HG03442 (cell line): ENCODE measurements around the gene DENND1B.
A peak's percentile ranks its signal among the peaks of the same experiment; 100 is the strongest.
"Not testable (repeated sequence)": the region's sequence is repeated elsewhere in the genome, so short reads cannot be mapped to it uniquely, and the experiment has no call there.

ENCODE experiments used
- ATAC-seq: cut with Tn5 transposase; IDR thresholded peaks from one replicate; pipeline ENCODE4 v1.9.1; 2021; ENCODE audit warnings: mild to moderate bottlenecking, moderate library complexity; ENCODE audit not compliant: unreplicated experiment

Gene DENND1B

GRCh38 chr1:197577580-197577979, 197.7 kb downstream of the DENND1B start:
- no peak for ATAC-seq

- not testable (repeated sequence) for ATAC-seq
Observed at GRCh38 chr1:197575531-197575930, 199.7 kb downstream of the DENND1B start.

DNA sequence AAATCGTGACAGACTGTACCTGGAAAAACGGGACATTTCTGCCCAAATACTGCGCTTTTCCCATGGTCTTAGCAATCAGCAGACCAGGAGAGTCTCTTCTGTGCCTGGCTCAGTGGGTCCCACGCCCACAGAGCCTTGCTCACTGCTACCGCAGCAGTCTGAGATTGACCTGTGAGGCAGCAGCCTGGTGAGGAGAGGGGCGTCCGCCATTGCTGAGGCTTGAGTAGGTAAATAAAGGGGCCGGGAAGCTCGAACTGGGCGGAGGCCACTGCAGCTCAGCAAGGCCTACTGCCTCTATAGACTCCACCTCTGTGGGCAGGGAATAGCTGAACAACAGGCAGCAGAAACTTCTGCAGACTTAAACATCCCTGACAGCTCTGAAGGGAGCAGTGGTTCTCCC, 203.1 kb downstream of the DENND1B start:
- ATAC-seq: no peak

GRCh38 chr1:197567442-197567841, 207.8 kb downstream of the DENND1B start:
- no peak for ATAC-seq

GRCh38 chr1:197561041-197561440, 214.2 kb downstream of the DENND1B start:
- ATAC-seq: no peak

DNA sequence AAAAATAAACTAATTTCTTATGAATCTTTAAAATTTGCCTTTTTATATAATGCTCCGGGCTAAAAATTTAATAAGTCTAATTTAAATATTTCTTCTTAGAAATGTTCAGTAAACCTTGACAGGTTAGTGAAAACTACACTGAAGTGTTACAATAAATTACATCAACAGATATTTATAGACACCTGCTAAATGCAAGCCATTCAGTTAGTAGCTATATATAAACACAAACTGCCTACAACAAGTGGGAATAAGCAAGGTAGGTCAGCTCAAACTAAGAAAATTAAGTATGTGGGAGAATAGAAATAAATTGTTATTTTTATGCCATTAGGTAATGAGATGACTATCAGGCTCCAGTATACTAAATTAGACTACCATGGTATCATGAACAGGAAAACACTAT, 215.6 kb downstream of the DENND1B start:
- no peak for ATAC-seq

GRCh38 chr1:197559244-197559643, 216.0 kb downstream of the DENND1B start:
- ATAC-seq: no peak

DNA sequence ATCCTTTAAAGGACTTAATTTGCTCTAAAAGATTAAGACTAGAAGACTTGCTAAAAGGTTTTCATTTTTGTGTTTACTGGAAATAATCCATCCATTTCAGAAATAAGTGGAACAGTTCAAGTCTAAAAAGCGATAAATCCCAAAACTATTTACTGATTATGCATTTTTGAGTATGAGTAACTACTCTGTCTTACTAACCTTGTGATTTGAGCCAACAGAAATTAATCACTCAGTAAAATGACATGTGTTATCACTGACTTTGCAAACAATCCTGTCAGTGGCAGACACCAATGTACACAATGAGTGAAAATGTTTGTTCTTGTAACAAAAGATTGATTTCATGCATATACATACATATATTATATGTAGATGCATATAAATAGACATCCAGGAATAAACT, 218.0 kb downstream of the DENND1B start:
- no peak for ATAC-seq

GRCh38 chr1:197553281-197553680, 222.0 kb downstream of the DENND1B start:
- no peak for ATAC-seq

- ATAC-seq: no peak
Observed at GRCh38 chr1:197546989-197547388, 228.3 kb downstream of the DENND1B start.

GRCh38 chr1:197544553-197544952, 230.7 kb downstream of the DENND1B start:
- ATAC-seq: no peak

GRCh38 chr1:197544130-197544529, 231.2 kb downstream of the DENND1B start:
- no peak for ATAC-seq

DNA sequence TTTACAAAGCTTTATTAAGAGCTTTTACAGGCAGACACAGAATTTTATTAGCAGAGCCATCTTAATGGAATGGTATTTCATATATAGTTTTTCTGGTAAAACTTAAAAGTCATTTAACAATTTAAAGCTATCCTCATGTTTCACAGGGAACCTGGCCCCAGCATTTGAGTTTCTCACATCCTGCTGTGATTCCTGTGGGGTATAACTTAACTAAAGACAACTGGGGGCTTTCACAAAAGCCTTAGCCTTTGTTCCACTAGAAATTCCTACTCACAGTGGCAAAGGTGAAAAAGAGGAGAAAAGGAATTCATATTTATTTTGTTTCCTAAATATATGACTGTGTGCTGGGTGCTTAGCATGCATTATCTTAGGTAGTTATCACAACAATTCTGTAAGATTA, 233.9 kb downstream of the DENND1B start:
- ATAC-seq: no peak

DNA sequence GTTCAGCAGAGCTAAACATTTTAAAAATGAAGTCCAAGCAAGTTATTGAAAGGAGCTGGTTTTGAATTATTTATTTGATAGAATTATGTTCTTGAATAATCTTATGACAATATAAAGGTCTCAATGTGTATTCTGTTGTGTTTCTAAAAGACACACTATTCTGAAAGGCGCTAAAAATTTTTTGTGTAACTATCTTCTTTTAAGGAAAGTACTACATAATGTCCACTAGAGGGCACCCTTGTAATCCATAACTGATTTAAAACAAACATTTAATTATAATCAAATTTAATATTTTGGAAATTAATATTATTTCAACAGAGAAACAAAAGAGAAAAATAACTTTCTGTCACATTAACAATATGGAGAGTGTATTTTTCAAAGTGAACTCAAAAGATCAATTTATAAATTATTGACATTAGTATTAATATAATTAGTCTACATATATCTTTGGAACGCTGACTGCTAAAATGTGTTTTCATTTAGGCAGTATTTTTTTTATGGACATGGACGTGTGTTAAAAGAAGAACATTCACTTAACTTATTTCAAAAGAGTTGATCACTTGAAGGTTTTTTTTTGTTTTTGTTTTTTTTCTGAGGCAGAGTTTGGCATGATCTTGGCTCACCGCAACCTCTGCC, 248.4 kb downstream of the DENND1B start:
- no peak for ATAC-seq

DNA sequence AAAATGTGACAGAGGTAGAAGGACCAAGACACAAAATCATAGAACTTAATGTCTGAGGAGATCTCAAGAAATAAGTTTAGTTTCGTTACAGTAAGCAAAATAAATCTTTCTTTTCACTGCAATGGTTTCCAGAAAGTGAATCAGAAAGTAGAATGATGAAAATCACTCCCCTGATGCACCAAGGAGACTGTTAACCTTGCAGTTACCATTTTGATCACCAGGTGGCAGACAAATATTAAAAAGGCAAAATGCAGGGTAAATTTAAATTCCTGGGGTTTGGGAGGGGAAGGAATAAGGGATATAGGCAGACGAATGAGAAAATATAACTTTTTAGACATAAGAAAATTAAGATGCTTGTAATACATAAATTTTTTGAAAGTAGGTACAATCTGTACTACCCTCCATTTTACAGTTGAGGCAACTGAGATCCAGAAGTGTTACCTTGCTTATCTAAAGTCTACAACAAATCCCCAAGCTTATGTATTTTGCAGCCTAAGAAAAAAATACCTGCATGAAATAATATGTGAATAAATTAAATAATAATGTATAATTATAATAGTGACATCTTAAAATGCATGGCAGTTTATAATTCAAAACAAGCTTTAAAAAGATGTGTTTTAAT, 254.1 kb downstream of the DENND1B start:
- peak; percentile 69 for ATAC-seq

GRCh38 chr1:197519741-197520334, 255.4 kb downstream of the DENND1B start:
- peak; percentile 48 for ATAC-seq

GRCh38 chr1:197515421-197515820, 259.9 kb downstream of the DENND1B start:
- no peak for ATAC-seq

- ATAC-seq: no peak
Observed at GRCh38 chr1:197510691-197511378, 264.4 kb downstream of the DENND1B start.

DNA sequence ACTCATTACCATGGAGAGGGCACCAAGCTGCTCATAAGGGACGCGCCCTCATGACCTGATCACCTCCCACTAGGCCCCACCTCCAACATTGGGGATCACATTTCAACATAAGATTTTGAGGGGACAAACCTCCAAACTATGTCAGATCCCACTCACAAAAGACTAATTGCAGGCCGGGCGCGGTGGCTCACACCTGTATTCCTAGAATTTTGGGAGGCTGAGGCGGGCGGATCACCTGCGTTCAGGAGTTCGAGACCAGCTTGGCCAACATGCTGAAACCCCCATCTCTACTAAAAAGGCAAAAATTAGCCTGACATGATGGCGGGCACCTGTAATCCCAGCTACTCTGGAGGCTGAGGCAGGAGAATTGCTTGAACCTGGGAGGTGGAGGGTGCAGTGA, 278.6 kb downstream of the DENND1B start:
- ATAC-seq: no peak

- ATAC-seq: not testable (repeated sequence)
Observed at GRCh38 chr1:197491505-197491904, 283.8 kb downstream of the DENND1B start.

DNA sequence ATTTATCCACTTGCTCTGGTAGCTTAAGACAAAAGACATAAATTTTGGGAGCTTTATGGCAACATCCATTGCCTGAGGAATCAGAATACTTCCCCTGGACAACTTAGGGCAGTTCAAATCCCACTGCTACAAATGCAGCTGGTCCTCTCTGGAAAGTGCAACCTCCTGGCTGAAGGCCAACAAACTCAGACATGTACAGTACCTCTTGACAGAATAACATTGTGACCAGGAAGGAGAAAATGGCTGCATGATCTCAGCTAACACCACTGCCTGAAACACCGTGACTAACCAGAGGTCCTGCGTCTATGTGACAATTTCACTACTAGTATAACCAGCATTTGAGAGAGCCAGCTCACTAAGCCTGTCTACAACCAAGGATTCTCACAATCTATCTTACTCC, 288.3 kb downstream of the DENND1B start:
- no peak for ATAC-seq

DNA sequence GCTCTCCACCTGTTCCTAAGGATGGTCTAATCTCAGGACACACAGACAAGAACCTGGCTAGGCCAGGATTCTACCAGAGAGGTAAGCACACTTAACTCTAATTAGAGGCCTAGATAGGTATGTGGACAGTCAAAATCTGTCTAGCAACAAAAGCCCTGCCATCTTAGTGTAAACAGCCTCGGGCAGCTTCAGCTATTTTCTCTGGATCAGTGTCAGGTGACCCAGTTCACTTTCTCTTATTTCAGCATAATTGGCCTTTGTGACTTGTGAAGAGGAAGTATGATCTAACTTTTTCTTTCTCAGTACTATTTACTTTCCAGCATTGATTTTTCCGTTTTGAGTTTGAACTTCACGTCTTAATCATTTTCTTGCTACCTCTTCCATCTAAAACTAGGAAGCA, 289.5 kb downstream of the DENND1B start:
- no peak for ATAC-seq
